Esophagus muscularis mucosa (tissue), 4 donors: ENCODE results near the gene POU1F1. TPM values are rescaled to one million over a fixed set of nuclear protein-coding genes. Genes with fewer than 3 reads are reported as not detected.

Experiments used
- DNase-seq: peaks from one replicate; pipeline ENCODE4 v3.0.0-alpha.2; 2017; ENCODE audit errors: extremely low spot score
- H3K27ac ChIP-seq, 4 donors: fragments of 200-600 bp; sonication (generic); replicated peaks in 1 of 4; 1 replicate in 3 of 4; 2 replicates in 1 of 4; pipeline ENCODE4 v1.5.1; 2016 to 2019; ENCODE audit warnings: mild to moderate bottlenecking in 1 of 4
- H3K27me3 ChIP-seq, 4 donors: fragments of 200-600 bp; sonication (generic); one replicate each; pipeline versions ENCODE4 v1.5.1 to v1.6.0; 2016 to 2019
- H3K36me3 ChIP-seq, 4 donors: fragments of 200-600 bp; sonication (generic); one replicate each; pipeline ENCODE4 v1.5.1; 2016 to 2019
- H3K4me1 ChIP-seq, 4 donors: fragments of 200-600 bp; sonication (generic); one replicate each; pipeline ENCODE4 v1.5.1; 2016 to 2019
- H3K4me3 ChIP-seq, 4 donors: fragments of 200-600 bp; sonication (generic); 1 replicate in 2 of 4; 2 replicates in 2 of 4; pipeline ENCODE4 v1.5.1; 2016 to 2019; ENCODE audit warnings: mild to moderate bottlenecking in 4 of 4, moderate library complexity in 1 of 4
- H3K9me3 ChIP-seq, 4 donors: fragments of 200-600 bp; sonication (generic); 1 replicate in 3 of 4; 2 replicates in 1 of 4; pipeline ENCODE4 v1.5.1; 2016 to 2019
- EP300 ChIP-seq: sonication (generic); formaldehyde crosslinking; IDR thresholded peaks from one replicate; pipeline ENCODE4 v1.6.1; 2017; ENCODE audit warnings: antibody characterized with exemption
- POLR2A ChIP-seq: fragments of 450-650 bp; IDR thresholded peaks from one replicate; pipeline ENCODE4 v1.6.1; 2017; ENCODE audit warnings: antibody characterized with exemption, moderate library complexity, mild to moderate bottlenecking, low read depth
- POLR2AphosphoS5 ChIP-seq, 2 donors: sonication (generic); formaldehyde crosslinking; IDR thresholded peaks; one replicate each; pipeline ENCODE4 v1.6.1; 2017; ENCODE audit warnings: antibody characterized with exemption in 2 of 2
- WGBS: methylation state at CpG from one replicate; pipeline ENCODE4 v1.1.5; 2018; 5-methylcytosine and 5-hydroxymethylcytosine counted together
- intact Hi-C: fragments of 100-400 bp; cut with DNase I; formaldehyde crosslinking; loops from one replicate; pipeline ENCODE4 v1.15.1; 2023
- total RNA-seq, 4 donors: library from RNA; depleted of rRNA; stranded (reverse); fragments of >200 nt; gene quantifications; one replicate each; pipeline versions ENCODE4 v1.1.0 to v1.2.1, GENCODE V29; 2016
- TF ChIP-seq, protein P1 (sequence below), 3 experiments: fragments of 200-600 bp in 2 of 3; fragments of 450-650 bp in 1 of 3; sonication (generic) in 2 of 3; IDR thresholded peaks; one replicate each; pipeline ENCODE4 v1.5.1; 2017 to 2019; ENCODE audit warnings: antibody characterized with exemption in 3 of 3, mild to moderate bottlenecking in 2 of 3, moderate library complexity in 1 of 3

Gene POU1F1
- total RNA-seq, 4 donors from 2014 or later = not detected

DNA sequence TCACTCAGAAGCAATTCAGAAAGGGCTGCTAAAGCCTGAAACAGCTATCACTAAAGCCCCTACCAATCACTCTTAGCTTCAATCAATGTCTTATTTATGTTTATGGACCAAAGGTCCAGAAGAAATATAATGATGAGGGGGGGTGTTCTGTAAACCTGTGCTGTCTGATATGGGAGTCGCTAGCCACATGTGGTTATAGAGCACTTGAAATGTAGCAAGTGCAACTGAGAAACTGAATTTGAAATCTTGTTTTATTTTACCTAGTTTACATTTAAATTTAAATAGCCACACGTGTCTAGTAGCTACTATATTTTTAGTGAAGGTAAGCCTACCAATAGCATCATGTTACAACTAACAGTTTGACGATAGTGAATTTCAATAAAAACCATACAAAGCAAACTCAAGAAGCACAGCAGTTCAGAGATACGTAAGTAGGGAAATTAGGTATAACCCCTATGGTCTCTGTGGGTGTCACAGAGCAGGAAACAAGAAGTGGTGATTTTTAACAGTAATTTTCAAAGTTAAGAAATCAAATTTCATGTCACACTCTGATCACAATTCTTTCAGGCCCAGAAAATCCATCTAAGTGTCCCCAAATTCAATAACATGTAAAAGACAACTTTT is 3.6 kb downstream of the POU1F1 start:
- TF ChIP-seq, protein P1, sequence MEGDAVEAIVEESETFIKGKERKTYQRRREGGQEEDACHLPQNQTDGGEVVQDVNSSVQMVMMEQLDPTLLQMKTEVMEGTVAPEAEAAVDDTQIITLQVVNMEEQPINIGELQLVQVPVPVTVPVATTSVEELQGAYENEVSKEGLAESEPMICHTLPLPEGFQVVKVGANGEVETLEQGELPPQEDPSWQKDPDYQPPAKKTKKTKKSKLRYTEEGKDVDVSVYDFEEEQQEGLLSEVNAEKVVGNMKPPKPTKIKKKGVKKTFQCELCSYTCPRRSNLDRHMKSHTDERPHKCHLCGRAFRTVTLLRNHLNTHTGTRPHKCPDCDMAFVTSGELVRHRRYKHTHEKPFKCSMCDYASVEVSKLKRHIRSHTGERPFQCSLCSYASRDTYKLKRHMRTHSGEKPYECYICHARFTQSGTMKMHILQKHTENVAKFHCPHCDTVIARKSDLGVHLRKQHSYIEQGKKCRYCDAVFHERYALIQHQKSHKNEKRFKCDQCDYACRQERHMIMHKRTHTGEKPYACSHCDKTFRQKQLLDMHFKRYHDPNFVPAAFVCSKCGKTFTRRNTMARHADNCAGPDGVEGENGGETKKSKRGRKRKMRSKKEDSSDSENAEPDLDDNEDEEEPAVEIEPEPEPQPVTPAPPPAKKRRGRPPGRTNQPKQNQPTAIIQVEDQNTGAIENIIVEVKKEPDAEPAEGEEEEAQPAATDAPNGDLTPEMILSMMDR (IDR thresholded peaks at IDR 0.05) = no peak
- TF ChIP-seq POLR2A (no peak), POLR2AphosphoS5 (IDR thresholded peaks at IDR 0.05) (no peak), EP300 (no peak)
- no peak overlapping the region for H3K4me3 ChIP-seq
- DNase-seq = no peak
- 81% methylated on average over 4 of the region's 4 CpGs for WGBS
- no peaks in the 10 kb centered on the region for H3K4me1 ChIP-seq
- no peak overlapping the region for H3K27ac ChIP-seq
- no peaks in the 10 kb centered on the region for H3K27me3 ChIP-seq
- no peaks in the 10 kb centered on the region for H3K9me3 ChIP-seq
- no peaks in the 10 kb centered on the region for H3K36me3 ChIP-seq
- intact Hi-C loops = no loop called here

- intact Hi-C loops = no loop called here
- TF ChIP-seq, protein P1 (IDR thresholded peaks at IDR 0.05) = no peak
- TF ChIP-seq POLR2AphosphoS5 (IDR thresholded peaks at IDR 0.05) = no peak
- no peak for TF ChIP-seq POLR2A
- TF ChIP-seq EP300 = no peak
- Histone ChIP-seq H3K36me3 (no peaks in the 10 kb centered on the region), H3K27ac (no peak overlapping the region), H3K4me1 (no peaks in the 10 kb centered on the region), H3K27me3 (no peaks in the 10 kb centered on the region), H3K9me3 (no peaks in the 10 kb centered on the region), H3K4me3 (no peak overlapping the region)
- WGBS = 62% methylated on average over 4 of the region's 4 CpGs
- no peak for DNase-seq
Observed at GRCh38 chr3:87270908-87271700, 5.3 kb downstream of the POU1F1 start.

GRCh38 chr3:87269723-87270122 is 6.7 kb downstream of the POU1F1 start:
- H3K4me3 ChIP-seq = no peak overlapping the region
- no peak for TF ChIP-seq POLR2AphosphoS5 (IDR thresholded peaks at IDR 0.05)
- TF ChIP-seq, protein P1 (IDR thresholded peaks at IDR 0.05) = no peak
- no peak for TF ChIP-seq EP300
- no peak for TF ChIP-seq POLR2A
- H3K27me3 ChIP-seq = no peaks in the 10 kb centered on the region
- no peaks in the 10 kb centered on the region for H3K36me3 ChIP-seq
- no peaks in the 10 kb centered on the region for H3K9me3 ChIP-seq
- no peak overlapping the region for H3K27ac ChIP-seq
- H3K4me1 ChIP-seq = no peaks in the 10 kb centered on the region
- no peak for DNase-seq
- intact Hi-C loops = no loop called here

DNA sequence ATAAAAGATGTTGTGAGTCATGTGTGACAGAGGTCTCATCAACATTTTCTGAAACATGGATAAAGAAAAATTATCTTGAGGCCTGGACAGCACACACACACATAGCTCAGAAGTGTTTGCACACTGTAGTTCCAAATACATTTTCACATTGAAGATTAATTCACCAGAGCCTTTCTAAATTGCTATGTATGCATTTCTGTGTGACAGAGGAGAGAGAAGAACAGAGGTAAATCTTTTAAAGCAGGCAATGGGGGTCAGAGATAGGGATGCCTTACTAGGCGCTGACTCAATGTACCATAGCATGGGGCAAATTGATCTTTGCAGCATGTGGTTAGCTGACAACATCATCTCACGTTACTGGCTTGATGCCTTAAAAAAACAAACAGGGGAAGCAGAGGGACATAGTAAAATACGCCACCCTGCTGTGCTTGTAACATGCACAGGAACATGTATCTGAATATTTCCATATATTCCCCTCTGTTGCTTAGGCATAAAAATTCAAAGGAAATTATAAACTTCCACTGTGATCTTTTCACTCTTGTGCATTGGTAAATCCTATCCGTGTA is 7.7 kb downstream of the POU1F1 start:
- Histone ChIP-seq H3K9me3 (no peaks in the 10 kb centered on the region), H3K27me3 (no peaks in the 10 kb centered on the region), H3K4me1 (no peaks in the 10 kb centered on the region), H3K27ac (no peak overlapping the region), H3K4me3 (no peak overlapping the region), H3K36me3 (no peaks in the 10 kb centered on the region)
- TF ChIP-seq POLR2A (no peak), POLR2AphosphoS5 (IDR thresholded peaks at IDR 0.05) (no peak), EP300 (no peak)
- TF ChIP-seq, protein P1 (IDR thresholded peaks at IDR 0.05) = no peak
- WGBS = 68% methylated on average over 4 of the region's 4 CpGs
- no peak for DNase-seq
- intact Hi-C loops = no loop called here
